Right lobe of liver (tissue), 4 donors: Measurements from ENCODE around the gene GRB2.

Source experiments
- POLR2A ChIP-seq: fragments of 450-650 bp; IDR thresholded peaks from one replicate; pipeline ENCODE4 v1.6.1; 2017; ENCODE audit warnings: antibody characterized with exemption, mild to moderate bottlenecking
- TF ChIP-seq, protein P1 (sequence below), 4 donors: fragments of 200-600 bp in 3 of 4; fragments of 450-650 bp in 1 of 4; IDR thresholded peaks; one replicate each; pipeline versions ENCODE4 v1.5.1 to v1.8.0; 2016 to 2022; ENCODE audit warnings: antibody characterized with exemption in 4 of 4, mild to moderate bottlenecking in 2 of 4
- donor health status: DM: no; HTN: no; CAD: no.
- donor health status: DM: no; HTN: no; CAD: no.
- donor health status: DM: no; HTN: yes; CAD: no.

GRCh38 chr17:75318211-75318610 lies 87.3 kb downstream of the GRB2 start:
- TF ChIP-seq, protein P1, sequence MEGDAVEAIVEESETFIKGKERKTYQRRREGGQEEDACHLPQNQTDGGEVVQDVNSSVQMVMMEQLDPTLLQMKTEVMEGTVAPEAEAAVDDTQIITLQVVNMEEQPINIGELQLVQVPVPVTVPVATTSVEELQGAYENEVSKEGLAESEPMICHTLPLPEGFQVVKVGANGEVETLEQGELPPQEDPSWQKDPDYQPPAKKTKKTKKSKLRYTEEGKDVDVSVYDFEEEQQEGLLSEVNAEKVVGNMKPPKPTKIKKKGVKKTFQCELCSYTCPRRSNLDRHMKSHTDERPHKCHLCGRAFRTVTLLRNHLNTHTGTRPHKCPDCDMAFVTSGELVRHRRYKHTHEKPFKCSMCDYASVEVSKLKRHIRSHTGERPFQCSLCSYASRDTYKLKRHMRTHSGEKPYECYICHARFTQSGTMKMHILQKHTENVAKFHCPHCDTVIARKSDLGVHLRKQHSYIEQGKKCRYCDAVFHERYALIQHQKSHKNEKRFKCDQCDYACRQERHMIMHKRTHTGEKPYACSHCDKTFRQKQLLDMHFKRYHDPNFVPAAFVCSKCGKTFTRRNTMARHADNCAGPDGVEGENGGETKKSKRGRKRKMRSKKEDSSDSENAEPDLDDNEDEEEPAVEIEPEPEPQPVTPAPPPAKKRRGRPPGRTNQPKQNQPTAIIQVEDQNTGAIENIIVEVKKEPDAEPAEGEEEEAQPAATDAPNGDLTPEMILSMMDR (IDR thresholded peaks at IDR 0.05) = no peak
- no peak for TF ChIP-seq POLR2A
